NCI-H2227 (cell line): Measurements from ENCODE around the gene SLC22A23.

Experiments
- DNase-seq: peaks from one replicate; lab custom pipeline; 2025; ENCODE audit not compliant: unreplicated experiment; lab: John Stamatoyannopoulos, UW

Gene SLC22A23

DNA sequence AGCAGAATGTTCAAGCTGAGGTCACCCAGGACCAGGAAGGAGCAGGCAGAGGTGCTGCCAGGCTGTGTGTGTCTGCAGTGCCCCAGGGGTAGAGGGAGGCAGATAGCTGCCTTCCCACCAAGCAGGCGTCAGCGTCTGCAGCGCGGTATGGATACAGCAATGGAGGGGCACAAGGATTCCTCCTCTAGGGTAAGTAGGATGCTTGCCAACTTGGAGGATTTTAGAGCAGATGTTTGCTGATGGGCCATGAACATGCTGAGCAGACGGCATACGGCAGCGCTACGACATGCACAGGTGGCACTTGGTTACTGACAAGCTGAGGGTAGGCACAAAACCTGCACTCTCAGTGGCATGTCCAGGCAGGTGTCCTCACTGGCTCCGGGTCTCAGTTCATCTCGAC, 150.0 kb downstream of the SLC22A23 start:
- no peak for DNase-seq

DNA sequence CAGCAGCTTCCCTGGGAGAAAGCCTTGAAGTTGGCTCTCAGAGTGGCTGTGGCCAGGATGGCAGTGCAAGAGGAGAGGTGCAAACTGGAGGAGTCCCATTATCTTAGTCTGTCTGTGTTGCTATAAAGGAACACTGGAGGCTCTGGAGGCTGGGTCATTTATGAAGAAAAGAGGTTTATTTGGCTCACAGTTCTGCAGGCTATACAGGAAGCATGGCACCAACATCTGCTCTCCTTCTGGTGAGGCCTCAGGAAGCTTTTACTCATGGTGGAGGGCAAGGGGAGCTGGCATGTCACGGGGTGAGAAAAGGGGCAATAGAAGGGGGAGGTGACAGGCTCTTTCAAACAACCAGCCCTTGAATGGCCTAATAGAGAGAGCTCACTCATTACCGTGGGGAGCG, 151.0 kb downstream of the SLC22A23 start:
- DNase-seq = no peak

DNA sequence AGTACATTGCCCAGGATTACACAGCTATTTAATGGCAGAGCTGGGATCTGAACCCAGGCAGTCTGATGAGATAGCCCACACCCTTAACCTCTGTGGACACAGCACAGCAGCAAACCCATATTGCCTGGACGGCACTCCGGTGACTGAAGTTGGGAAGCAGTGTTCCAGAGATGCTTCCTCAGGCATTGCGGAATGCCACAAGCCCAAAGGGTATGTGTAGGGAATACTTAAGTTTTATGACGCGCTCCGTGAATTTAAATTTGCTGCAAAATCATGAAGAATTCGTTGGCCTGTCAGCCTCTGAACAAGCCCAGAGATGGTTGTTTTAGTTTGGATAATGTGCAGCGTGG, 151.7 kb downstream of the SLC22A23 start:
- DNase-seq = no peak

DNA sequence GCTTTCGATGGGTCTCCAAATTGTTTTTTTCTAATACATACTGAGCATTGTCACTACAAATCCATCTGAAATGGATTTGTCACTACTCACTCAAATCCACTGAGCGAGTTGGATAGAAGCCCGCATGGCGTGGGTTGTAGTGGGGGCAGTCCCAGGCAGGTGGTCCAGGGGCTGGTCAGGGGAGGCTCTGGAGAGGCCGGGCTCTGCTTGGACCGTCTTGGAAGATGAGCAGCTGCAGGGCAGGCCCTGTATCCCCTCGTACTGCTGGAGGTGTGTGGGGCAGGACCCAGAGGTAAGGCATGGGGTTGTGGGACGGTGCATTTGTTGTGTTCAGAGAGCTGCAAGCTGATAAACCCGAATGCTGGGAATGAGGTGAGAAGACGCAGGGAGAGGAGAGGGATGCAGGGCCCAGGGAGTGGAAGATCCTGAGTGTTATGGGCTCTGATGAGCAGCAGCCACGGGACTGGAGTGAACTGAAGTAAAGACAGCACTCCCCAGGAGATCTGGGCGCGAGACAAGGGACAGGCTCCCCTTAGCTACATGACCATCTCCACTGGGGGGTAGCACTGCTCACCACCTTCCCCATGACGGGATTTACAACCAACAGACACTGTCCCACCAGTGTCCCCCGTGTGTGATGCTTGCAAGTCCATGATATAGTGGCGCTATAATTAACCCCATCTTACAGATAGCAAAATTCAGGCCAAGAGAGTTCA, 152.2 kb downstream of the SLC22A23 start:
- no peak for DNase-seq

DNA sequence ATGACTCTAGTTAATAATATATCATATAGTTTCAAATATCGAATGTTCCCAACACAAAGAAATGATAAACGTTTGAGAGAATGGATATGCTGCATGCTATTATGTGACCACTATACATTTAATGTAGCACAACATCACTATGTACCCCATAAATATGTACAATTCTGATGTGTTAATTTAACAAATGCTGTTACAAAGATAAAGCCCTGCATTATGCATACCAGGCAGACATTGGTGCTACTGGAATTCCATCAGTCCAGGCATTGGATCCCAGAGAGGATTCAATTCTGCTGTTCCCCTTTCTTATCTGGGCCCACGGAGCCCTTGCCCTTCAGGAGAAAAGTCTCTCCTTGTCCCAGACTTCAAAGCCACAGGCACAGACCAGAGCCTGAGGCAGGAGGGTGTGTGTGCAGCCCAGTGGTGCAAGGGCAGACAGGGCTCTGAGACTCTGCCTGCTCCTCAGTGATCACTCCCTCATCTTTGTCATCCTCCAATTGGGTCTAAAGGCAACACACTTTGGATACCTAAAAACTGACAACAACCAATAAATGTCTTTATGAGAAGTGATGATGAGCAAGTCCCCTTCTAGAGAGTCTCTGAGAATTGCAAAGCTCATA, 152.9 kb downstream of the SLC22A23 start:
- DNase-seq = no peak

DNA sequence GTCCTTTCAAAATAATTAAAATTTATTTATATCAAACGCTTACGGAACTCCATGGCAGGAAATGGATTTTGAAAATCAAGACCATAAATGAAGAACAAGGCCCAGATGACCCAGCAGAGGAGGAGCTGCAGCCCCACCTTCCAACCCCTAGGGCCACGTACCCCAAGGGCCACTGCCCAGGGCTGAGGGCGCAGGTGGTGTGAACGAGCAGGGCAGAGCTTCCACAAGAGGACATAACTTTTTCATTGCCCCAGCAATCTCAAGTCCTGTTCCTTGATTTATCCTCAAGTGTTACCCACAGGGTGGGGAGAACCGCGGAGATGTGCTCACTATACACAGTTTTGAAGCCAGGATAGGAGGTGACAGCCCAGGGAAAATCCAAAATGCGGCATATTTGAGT, 155.3 kb downstream of the SLC22A23 start:
- DNase-seq = no peak

DNA sequence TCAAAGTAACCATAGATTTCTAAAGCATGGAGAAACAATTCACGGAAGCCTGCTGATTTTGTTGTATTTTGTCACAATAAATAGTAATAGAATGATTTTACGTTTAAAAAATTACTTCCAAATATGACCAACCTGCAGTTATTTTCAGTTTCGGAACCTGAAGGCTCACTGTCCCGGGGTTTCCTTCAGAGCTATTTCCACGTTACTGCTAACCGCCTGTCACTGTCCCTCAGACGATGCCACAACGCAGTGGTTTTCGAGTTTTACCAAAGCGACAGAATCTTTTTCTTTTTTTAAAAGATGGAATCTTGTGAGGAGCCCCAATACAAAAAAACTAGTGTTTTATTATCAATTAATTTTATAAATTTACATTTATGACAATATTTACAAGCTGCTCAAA, 157.6 kb downstream of the SLC22A23 start:
- DNase-seq = no peak

DNA sequence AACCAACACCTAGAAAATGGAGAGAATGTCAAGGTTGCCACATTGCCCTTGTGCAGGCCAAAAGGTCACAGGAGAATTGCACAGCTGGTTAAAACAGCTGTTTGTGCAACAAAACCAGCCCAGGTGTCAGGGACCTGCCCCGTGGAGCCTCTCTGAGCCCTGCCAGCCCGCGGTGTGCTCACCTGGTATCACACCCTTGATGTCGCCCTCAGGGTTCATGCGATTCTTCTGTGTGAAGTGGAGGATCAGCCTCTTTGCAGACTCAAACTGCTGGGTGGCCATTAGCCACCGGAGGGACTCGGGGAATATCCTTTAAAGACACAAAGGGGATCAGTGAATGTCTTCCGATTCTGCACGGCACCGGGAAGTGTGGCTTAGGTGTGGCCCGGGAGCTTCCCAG, 158.9 kb downstream of the SLC22A23 start:
- no peak for DNase-seq

DNA sequence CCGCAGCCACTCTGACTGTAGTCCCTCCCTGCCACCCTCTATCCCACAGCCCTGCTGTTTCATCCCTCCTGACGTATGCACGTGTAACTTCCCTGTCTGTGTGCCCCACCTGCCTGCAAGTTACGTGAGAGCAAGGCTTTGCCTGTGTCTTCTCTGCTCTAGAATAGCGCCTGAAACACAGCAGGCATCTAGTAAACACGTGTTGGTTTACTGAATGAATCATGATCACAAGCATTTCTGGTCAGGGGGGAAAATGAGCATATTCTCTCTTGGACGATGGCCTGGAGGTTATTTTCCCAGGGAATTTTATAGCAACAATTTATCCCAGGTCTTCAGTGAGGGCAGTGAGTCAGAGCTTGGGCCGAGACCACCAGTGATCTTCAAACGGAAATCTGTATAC, 159.8 kb downstream of the SLC22A23 start:
- no peak for DNase-seq

DNA sequence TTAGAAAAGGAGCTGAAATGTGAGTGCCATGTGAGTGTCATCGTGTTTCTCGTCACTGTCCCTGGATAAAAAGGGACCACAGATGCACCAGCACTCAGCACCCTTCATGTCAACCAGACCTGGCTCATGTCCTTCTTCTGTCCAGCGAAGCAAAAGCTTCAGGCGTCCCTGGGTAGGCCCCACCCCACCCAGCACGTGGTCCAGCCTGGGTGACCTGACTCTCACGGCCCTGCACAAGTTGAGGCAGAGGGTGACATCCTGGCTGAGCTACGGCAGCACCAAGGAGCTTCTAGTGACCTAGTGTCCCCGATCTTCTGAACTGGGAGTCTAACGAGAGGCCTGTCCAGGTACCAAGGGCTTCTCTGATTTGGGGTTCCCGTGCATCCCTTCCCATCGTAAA, 160.3 kb downstream of the SLC22A23 start:
- DNase-seq = no peak

DNA sequence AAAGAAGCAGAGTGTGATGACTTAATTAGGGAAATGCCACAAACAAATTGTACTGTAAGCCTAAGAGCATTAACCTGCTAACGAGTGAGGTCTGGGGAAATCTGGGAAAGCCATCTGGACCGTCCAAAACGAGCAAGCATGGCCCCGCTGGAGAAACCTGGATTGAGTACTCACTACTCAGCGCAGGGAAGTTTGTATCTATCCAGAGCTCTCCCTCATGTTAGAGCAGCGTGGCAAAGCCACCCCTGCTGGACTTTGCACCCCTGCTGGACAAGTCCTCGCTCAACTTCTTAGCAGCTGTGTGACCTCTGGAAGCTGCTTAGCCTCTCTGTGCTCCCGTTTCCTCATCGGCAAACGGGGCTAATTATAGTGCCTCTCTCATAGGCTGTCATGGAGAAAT, 160.8 kb downstream of the SLC22A23 start:
- DNase-seq = no peak

DNA sequence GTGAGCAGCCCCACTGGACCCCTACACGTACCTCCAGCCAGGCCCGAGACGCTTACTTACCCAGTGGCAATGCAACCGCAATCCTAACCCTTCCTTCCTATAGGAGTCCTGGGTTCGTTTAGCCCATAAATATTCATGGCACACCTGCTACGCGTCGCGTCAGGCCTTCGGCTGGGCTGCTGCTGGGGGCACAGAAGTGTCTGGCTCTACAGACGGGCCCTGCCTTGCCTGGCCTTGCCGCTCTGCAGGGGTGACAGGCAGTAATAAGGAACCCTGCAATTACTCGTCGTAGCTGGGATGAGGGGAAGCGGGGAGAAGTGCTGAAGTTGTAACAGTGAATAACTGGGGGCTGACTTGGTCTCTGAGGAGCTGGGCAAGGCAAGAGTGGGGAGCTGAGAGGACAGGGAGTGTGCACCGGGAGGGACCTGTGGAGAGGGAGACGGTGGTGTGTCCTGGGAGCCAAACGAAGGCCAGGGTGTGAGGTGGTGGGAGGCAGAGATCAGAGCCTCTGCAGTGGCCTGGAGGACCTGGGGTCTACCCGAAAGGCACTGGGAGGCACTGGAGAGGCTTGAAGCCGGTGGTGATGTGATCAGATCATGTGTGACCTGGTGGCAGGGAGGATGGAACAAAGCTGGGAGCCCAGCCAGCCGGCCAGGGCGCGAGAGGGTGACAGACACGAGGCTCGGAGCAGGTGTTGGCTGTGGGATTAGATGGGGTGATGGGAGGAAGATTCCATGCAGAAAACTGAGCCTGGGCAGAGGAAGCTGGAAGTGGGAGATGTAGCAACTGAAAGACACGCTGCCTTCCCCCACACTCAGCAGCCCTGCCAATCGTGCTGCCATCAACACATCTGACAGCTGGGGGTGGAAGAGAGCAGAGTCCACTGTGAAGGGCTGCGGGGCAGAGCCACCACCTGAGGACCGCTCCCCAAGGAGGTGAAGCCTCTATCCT, 161.7 kb downstream of the SLC22A23 start:
- peak; percentile 54 for DNase-seq

DNA sequence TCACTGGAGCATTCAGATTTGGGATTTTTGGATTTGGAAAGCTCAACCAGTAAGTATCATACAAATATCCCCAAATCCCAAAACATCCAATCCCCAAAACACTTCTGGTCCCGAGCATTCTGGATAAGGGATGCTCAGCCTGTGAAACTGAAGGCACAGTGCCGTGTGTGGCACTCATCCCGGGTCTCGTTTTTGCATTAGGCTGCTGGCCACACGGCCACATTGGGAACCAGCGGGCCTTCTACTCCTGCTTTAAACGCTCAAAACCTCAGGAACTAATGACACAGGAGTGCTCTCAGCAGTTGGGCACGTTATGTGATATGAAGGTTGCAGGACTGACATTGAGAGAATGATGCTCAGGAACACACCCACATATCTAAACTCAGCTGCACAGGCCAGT, 162.5 kb downstream of the SLC22A23 start:
- DNase-seq = no peak

DNA sequence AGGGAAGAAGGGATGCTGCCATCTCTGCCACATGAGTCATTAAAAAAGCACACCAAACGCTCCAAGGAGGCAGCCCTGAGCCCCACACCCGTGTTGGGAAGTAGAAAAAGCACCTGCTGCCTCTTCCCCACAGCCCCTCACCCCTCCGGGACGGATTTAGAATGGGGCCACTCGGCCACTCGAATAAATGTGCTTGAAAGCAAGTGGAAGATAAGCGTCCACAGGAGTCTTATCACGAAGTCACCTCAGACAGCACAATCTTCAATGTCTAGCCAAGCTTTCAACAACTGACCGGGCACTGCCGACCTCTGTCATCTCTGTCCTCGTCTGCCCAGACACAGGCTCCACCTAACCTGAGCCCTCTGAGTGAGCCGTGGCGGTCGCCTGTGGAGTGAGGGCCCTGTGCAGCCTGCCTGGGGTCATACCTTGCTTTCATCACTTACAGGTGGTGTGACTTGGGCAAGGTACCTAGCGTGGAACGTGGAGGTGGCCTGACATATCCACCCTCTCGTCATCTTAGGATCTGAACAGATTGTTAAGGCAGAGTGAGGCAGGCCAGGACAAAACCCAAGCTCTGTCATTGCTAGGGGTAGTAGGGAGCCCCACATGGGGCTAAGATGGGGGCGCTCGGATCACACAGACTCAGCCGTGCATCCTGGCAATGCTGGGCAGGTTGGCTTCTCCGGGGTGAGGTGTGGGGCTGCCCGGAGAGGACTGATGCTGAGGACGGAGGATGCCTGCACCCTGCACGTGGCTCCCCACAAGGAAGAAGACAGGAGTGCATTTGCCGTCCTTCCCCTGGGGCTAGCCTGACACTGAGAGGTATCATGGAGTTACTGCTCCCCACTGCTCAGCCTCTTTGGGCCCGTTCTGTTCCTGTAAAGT, 163.3 kb downstream of the SLC22A23 start:
- DNase-seq = no peak

DNA sequence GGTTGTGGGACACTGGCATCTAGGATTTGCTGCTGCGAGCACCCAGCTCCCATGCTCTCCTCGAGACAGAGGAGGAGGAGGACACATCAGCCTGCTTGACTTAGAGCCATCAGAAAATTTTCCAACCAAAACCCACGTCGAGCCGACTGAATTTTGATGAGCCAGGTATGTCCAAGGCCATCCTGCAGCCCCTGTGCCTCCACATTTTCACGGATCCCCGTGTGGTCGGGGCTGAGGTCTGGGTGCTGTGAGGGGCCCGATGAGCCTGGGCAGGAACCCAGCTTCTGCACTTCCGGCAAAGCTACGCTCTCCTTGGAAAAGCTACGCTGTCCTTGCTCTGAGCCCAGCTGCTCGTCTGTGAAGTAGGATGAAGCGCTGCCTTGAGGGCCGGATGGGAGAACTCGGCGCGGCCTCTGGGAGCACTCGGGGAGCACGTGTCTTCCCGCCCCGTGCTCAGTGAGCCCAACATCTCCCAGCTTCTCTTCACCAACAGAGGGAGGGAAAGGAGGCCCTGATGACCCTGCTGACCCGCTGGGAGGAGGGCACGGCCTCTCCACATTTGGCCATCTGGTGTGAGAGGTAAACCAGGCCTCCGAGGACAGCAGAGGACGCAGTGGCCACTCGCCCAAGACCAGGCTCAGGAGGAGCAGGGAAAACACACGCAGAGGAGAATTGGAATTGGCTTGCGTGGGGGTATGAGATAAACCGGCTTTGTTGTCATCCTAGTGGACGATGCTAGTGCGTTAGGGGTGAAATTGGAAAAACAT, 164.2 kb downstream of the SLC22A23 start:
- no peak for DNase-seq

DNA sequence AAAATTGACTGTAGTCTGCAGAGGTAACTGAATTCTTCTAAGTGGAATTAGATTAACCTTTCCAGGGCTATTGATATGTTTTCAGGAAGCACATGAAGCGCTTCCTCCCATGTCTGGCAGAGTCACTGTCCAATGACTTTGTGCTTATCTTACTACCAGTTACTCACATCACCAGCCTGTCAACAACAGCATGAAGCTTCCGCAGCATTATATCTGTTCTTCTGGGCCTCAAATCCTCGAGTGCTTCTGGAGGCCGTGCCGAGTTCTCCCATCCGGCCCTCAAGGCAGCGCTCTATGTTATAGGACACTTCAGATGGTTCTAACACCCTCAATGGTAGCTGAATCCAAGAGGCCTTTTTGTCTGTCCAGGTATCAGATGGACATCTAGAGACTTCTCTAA, 164.9 kb downstream of the SLC22A23 start:
- DNase-seq = no peak

DNA sequence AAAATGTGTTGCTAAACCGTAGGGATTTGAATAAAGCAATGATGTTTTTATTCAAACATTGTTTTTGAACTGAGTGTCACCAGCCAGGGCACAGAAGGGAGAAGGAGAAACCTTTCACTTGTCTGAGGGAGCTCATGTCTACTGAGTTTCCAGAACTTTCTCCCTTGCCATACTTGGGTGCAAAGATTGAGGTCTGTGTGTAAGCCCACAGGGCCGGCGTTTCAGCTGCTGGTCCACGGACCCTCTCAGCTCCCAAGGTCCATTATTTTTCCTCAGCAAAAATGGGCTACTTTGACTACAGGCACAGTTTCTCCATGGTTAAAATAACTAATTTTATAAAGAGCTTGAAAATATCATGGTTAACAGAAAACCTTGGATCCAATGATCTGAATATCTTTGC, 165.5 kb downstream of the SLC22A23 start:
- DNase-seq = no peak

DNA sequence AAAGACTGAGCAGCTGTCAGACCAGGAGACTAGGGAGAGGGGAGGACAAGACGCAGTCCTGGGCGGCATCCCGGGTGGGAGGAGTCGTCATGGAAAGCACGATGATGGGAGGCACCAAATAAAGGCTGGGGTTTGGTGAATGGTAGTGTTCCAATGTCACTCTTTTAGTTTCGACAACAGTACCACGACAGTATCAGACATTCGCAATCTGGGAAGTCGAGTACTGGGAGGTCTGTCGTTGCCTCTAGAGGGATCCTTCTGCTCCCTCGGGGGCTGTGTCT, 166.0 kb downstream of the SLC22A23 start:
- no peak for DNase-seq

DNA sequence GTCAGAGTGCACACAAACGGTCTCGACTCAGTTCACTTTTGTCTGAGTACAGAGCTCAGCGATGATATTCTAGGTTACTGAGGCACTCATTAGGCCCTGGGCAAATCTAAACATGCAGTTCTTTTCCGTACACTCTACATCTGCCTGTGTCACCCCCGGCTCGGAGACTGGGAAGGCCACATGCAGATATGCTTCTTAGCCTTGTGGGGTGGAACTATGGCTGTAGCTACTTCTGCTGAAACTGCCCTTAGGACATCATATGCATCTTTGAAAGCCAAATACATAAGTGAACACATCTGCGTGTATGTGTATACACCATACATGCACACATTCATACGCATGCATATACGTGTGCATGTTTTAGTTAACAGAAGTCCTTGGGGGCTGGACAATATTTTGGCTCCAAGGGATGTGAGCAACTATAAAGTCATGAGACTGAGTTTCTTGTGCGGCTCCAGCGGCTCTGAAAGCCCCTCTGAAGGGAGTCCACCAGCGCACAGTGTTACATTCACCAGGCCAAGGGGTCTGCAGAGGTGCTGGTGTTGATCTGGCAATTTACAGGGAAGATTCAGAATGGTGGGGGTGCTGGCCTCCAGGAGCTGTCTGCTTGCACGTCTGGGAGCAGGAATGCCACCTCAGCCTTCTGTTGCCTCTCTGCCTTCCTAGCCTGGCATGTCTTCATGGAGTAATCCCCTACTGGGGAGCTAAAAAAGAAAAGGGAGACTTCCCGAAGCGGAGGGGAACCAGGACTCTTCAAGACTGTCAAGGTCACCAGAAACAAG, 166.5 kb downstream of the SLC22A23 start:
- no peak for DNase-seq

DNA sequence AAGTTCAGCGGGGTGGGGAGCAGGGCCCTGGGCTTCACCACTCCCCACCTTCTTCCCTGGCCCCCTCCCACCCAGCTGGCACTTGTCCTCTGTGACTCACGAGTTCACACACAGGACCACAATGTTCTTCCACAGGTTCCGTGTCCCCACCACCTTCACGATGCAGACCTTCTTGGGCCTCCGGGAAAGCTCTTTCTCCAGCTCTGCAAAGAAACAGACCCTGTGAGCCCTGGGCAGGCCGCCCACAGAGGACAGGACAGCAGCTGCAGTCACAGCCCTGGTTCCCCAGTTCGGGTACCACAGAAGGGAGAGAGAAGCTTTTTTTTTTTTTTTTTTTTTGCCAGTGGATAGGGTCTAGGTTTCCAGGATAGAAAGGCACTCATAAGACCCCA, 167.2 kb downstream of the SLC22A23 start:
- no peak for DNase-seq
